OCI-M1 (cell line): Measurements from ENCODE around the gene ARMC2.
"Not testable (repeated sequence)": the region's sequence is repeated elsewhere in the genome, so short reads cannot be mapped to it uniquely, and the experiment has no call there.

Experiments
- DNase-seq: peaks from one replicate; lab custom pipeline; 2025; lab: John Stamatoyannopoulos, UW

ARMC2 gene

GRCh38 chr6:108832738-108833137 lies 15.5 kb upstream of the ARMC2 start:
- no peak for DNase-seq

GRCh38 chr6:108835218-108835850 lies 12.9 kb upstream of the ARMC2 start:
- DNase-seq, result peak; percentile 93

GRCh38 chr6:108836061-108836460 lies 12.2 kb upstream of the ARMC2 start:
- DNase-seq, result no peak

GRCh38 chr6:108837236-108837971 lies 10.8 kb upstream of the ARMC2 start:
- peak; percentile 92 for DNase-seq

- DNase-seq, result no peak
Observed at GRCh38 chr6:108838101-108838717, 10.0 kb upstream of the ARMC2 start.

GRCh38 chr6:108839083-108839642 lies 9.1 kb upstream of the ARMC2 start:
- DNase-seq, result no peak

GRCh38 chr6:108840919-108841318 lies 7.3 kb upstream of the ARMC2 start:
- DNase-seq, result no peak

GRCh38 chr6:108841377-108841855 lies 6.8 kb upstream of the ARMC2 start:
- DNase-seq, result peak; percentile 78

- DNase-seq, result peak; percentile 34
Observed at GRCh38 chr6:108844135-108844534, 4.1 kb upstream of the ARMC2 start.

- DNase-seq, result no peak
Observed at GRCh38 chr6:108845145-108845544, 3.1 kb upstream of the ARMC2 start.

GRCh38 chr6:108846101-108846500 lies 2.1 kb upstream of the ARMC2 start:
- no peak for DNase-seq

- peak; percentile 27 for DNase-seq
Observed at GRCh38 chr6:108846628-108847027, 1.6 kb upstream of the ARMC2 start.

GRCh38 chr6:108847738-108848115 lies 495 bp upstream of the ARMC2 start:
- DNase-seq, result peak; percentile 53

- no peak for DNase-seq
Observed at GRCh38 chr6:108850669-108851465, 2.6 kb downstream of the ARMC2 start.

GRCh38 chr6:108851756-108852155 lies 3.5 kb downstream of the ARMC2 start:
- DNase-seq, result no peak

GRCh38 chr6:108853077-108853476 lies 4.9 kb downstream of the ARMC2 start:
- DNase-seq, result no peak

GRCh38 chr6:108862479-108863191 lies 14.4 kb downstream of the ARMC2 start:
- peak; percentile 82 for DNase-seq

GRCh38 chr6:108865751-108866286 lies 17.6 kb downstream of the ARMC2 start:
- not testable (repeated sequence) for DNase-seq

- DNase-seq, result no peak
Observed at GRCh38 chr6:108866798-108867197, 18.6 kb downstream of the ARMC2 start.

- no peak for DNase-seq
Observed at GRCh38 chr6:108868647-108869046, 20.4 kb downstream of the ARMC2 start.

- DNase-seq, result no peak
Observed at GRCh38 chr6:108869876-108870275, 21.7 kb downstream of the ARMC2 start.
